NCI-H82 treated with DMSO at 0.1 percent for 48 hours (cell line): Measurements from ENCODE around the gene ALMS1.
"Not testable (repeated sequence)": the region's sequence is repeated elsewhere in the genome, so short reads cannot be mapped to it uniquely, and the experiment has no call there.

Experiments used
- DNase-seq: peaks from one replicate; lab custom pipeline; 2025; ENCODE audit not compliant: unreplicated experiment; lab: John Stamatoyannopoulos, UW

ALMS1 gene

GRCh38 chr2:73614997-73615396, 229.4 kb downstream of the ALMS1 start:
- no peak for DNase-seq

- not testable (repeated sequence) for DNase-seq
These were observed 234.3 kb downstream of the ALMS1 start for GRCh38 chr2:73619925-73620324.

- DNase-seq = not testable (repeated sequence)
These were observed 238.4 kb downstream of the ALMS1 start for GRCh38 chr2:73624036-73624435.

GRCh38 chr2:73624625-73625024, 239.0 kb downstream of the ALMS1 start:
- DNase-seq = not testable (repeated sequence)

- DNase-seq = not testable (repeated sequence)
These were observed 240.6 kb downstream of the ALMS1 start for GRCh38 chr2:73626237-73626636.

- not testable (repeated sequence) for DNase-seq
These were observed 242.9 kb downstream of the ALMS1 start for GRCh38 chr2:73628493-73628892.

- DNase-seq = peak; percentile 21
These were observed 245.1 kb downstream of the ALMS1 start for GRCh38 chr2:73630662-73631266.

- not testable (repeated sequence) for DNase-seq
These were observed 251.3 kb downstream of the ALMS1 start for GRCh38 chr2:73636977-73637376.

- no peak for DNase-seq
These were observed 252.8 kb downstream of the ALMS1 start for GRCh38 chr2:73638429-73638828.

GRCh38 chr2:73640511-73640911, 254.9 kb downstream of the ALMS1 start:
- DNase-seq = no peak

- no peak for DNase-seq
These were observed 255.5 kb downstream of the ALMS1 start for GRCh38 chr2:73640946-73641766.

- no peak for DNase-seq
These were observed 256.1 kb downstream of the ALMS1 start for GRCh38 chr2:73641767-73642062.

- DNase-seq = no peak
These were observed 256.8 kb downstream of the ALMS1 start, which contains the start of gene NAT8 for GRCh38 chr2:73642338-73643018. TSS of gene NAT8 (minus strand) at chr2:73642422. CDS start at chr2:73641628, 794 bp downstream.

- DNase-seq = not testable (repeated sequence)
These were observed 262.1 kb downstream of the ALMS1 start for GRCh38 chr2:73647690-73648089.

GRCh38 chr2:73651591-73652230, 266.1 kb downstream of the ALMS1 start:
- DNase-seq = no peak

GRCh38 chr2:73652348-73652747, 266.7 kb downstream of the ALMS1 start:
- no peak for DNase-seq

GRCh38 chr2:73654175-73654574, 268.5 kb downstream of the ALMS1 start:
- no peak for DNase-seq
